Subcutaneous adipose tissue (tissue), 4 donors: Measurements from ENCODE around the gene EEFSEC. TPM values are rescaled to one million over a fixed set of nuclear protein-coding genes. Genes with fewer than 3 reads are reported as not detected.

Experiments
- small RNA-seq: library from RNA; depleted of rRNA; stranded (forward); fragments of <200 nt; gene quantifications from one replicate; pipeline ENCODE3, GENCODE V24; 2016
- total RNA-seq, 4 donors: library from RNA; depleted of rRNA; stranded (reverse); fragments of >200 nt; gene quantifications; one replicate each; pipeline ENCODE4 v1.1.0, GENCODE V29; 2016
- TF ChIP-seq, protein P1 (sequence below): fragments of 450-650 bp; IDR thresholded peaks from one replicate; pipeline ENCODE4 v1.5.1; 2016; ENCODE audit warnings: low read depth, mild to moderate bottlenecking, control low read depth, antibody characterized with exemption, moderate library complexity

Gene EEFSEC
- total RNA-seq, 4 donors from 2014 or later = 13.7 to 26.9 (median 17.4) TPM

DNA sequence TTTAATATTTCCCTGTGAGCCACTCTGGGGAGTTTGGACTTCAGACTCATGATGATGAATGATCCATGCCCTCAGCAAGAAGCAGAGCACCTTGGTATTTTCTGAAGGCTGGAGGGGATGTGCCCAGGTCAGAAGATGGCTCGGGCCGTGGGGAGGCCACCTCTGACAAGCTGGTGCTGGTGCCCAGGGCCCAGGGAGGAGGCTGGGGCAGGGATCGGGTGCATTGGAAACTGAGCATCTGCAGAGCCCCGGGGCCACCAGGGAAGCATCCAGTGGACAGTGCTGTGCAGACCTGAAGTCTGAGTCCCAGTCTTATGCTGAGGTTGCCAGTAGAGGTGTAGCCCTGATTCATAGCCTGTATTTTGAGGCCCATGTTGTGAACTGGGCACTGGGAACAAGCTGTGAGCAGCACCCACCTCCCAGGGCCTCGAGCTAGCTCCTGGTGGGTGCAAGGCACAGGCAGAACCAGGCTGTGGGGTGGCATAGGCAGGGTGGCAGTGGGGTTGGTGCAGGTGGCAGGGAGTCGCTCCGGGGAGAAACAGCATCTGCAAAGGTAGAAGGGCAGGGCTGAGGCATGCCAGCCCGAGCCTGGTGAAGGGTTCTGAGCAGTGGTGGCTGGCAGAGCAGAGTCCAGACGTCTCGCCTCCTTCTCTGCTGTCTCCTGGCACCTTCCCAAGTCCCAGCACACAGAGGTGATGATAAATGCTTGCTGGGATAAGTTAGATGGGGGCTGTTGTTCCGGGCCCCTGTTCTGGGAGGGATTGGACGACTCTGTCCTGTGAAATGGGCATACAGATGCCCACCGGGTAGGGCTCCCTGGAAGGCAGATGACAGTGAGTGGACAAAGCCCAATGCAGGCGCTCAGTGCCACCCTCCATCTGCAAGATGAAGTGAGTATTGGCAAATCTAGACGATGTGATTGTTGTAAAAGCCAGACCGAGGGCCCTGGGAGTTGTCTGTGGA is 302.8 kb downstream of the EEFSEC start:
- TF ChIP-seq, protein P1, sequence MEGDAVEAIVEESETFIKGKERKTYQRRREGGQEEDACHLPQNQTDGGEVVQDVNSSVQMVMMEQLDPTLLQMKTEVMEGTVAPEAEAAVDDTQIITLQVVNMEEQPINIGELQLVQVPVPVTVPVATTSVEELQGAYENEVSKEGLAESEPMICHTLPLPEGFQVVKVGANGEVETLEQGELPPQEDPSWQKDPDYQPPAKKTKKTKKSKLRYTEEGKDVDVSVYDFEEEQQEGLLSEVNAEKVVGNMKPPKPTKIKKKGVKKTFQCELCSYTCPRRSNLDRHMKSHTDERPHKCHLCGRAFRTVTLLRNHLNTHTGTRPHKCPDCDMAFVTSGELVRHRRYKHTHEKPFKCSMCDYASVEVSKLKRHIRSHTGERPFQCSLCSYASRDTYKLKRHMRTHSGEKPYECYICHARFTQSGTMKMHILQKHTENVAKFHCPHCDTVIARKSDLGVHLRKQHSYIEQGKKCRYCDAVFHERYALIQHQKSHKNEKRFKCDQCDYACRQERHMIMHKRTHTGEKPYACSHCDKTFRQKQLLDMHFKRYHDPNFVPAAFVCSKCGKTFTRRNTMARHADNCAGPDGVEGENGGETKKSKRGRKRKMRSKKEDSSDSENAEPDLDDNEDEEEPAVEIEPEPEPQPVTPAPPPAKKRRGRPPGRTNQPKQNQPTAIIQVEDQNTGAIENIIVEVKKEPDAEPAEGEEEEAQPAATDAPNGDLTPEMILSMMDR = no peak

DNA sequence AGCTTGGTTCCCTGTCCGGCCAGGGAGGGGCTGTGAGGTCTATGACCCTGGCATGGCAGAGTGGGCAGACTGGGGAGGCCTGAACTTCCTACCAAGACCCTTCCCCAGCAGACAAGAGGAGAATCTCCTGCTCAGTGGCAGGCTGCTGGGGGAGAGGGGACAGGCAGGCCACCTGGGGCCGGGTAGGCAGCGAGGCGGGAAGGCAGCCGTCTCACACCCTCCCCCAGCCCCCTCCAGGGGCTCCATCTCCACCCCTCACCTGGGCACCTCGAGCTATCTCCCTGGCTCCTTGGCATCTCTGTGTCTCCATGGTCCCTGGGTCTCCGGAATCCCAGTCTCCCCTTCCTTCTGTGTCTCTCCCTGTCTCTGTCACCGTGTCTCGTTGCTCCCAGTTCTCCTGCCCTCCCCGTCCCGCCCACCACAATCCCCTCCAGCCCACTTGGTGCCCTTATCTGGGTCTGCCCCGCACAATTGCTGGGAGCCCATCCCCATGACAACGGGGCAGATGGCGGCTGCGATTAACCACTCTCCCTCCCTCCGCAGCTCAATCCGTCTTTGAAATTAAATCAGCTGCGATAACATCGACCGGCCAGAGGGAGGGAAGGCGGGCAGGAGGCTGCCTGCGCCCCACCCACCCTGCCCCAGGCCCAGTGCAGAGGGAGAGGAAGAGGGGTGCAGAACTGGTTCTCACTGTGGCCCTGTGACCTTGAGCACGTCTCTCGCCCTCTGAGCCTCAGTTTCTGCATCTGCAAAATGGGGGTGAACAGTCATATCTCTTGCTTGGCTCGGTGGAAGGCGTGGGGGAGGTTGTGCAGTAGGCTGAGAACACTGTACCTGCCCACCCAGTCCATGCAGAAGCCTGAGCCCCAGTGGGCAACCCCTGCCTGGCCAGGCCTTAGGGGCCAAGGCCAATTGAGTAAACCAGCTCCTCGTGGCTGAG is 303.8 kb downstream of the EEFSEC start:
- TF ChIP-seq, protein P1 = no peak

DNA sequence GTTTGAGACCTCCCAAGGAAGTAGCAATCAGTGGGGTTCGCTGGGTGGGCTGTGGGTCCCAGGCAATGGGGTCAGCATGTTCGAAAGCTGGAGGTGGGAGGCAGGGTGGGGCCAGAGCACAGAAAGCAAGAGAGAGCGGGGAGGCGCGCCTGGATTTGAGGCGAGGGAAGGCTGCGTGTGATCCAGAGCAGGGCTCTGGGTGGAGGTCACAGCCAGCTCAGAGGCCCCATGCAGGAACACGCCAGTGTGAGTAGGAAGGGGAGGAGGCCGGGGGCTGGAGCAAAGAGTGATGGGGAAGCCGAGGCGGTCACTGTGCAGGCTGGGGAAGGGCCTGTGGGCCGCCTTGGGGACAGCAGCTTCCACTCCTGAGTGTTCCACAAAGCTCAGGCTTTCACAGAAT is 304.7 kb downstream of the EEFSEC start:
- TF ChIP-seq, protein P1 = no peak

Small RNA genes within 50 kb of the gene (small RNA-seq; reads per million reads assigned to genes)
- gene RNU6-823P = not detected

Other genes starting within 250 kb of the EEFSEC start
- gene KBTBD12, start 238.2 kb upstream of the EEFSEC start, total RNA-seq = 1 to 10 TPM in 1 of 4 donors, under 1 TPM in 1, not detected in 2; 0.68 to 1.5 TPM
- gene SEC61A1, start 101.0 kb upstream of the EEFSEC start, total RNA-seq = 100 to 1,000 TPM in 2 of 4 donors, 10 to 100 TPM in 2; 82.6 to 117 (median 95.2) TPM
- gene RUVBL1, start 29.7 kb upstream of the EEFSEC start, total RNA-seq = 10 to 100 TPM; 14.1 to 29.3 (median 17.1) TPM